Activated naive CD4-positive, alpha-beta T cell (primary cell): ENCODE measurements around the gene KCNMB1.
"Not testable (repeated sequence)": the region's sequence is repeated elsewhere in the genome, so short reads cannot be mapped to it uniquely, and the experiment has no call there.

ENCODE experiments used
- DNase-seq, 4 experiments: peaks; one replicate each; lab custom pipeline; 2025; lab: John Stamatoyannopoulos, UW

KCNMB1 gene

DNA sequence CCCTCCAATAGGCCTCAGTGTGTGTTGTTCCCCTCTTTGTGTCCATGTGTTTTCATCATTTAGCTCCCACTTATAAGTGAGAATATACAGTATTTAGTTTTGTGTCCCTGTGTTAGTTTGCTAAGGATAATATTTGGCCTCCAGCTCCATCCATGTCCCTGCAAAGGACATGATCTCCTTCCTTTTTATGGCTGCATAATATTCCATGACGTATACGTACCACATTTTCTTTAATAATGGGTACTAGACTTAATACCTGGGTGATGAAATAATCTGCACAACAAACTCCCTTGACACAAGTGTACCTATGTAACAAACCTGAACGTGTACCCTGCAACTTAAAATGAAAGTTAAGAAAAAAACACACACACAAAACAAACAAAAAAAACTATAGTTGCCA lies 12.6 kb downstream of the KCNMB1 start:
- not testable (repeated sequence) for DNase-seq

DNA sequence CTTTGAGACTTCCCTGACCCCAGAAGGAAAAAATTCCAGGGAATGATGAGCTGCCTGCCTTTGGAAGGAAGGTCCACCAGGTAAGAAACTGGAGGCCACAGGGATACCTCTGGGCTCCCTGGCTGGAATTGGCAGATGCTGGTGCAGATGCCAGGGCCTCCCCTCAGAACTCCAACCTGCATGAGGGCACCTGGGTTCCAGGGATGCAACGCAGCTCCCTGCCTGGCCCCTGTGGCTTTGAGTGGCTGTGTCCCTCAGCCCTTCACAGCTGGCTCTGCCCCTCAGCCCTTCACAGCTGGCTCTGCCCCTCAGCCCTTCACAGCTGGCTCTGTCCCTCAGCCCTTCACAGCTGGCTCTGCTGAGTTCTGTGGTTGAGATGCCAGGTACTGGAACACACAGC lies 13.9 kb downstream of the KCNMB1 start:
- no peak for DNase-seq

DNA sequence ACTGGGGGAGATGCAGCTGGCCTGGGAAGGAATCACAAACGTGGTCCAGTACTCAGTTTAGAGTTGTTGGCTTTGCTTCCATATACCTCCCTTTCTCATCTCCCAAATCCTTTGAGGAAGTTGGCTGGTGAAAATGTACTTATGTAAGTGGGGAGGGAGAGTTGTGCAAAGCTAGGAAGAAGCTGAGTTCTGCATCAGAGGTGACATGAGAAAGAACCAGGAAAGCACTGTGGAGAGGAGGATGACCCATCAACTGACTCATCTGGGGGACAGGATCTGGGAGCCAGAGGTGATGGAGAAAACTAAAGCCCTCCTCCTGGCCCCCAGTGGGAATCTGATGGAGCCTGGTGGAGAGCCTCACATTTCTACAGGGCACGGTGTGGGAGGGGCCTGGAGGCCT lies 16.2 kb downstream of the KCNMB1 start:
- no peak for DNase-seq

DNA sequence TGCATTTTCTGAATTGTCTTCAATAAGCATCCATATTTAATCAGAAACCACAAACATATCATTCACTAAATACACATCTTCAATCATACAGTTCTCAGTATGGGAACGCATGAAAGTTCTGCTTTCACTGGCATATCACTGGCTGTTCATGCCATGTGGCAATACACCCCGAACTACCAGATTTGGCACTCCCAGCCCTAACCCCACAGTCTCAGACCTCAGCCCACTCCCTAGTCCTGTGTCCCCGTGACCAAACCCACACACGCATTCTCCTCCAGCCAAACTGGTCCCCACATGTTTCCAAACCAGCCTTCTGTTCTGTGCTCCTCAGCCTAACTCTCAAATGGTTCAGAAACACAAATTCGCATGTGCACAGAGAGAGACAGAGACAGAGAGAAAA lies 20.6 kb downstream of the KCNMB1 start:
- DNase-seq = no peak

DNA sequence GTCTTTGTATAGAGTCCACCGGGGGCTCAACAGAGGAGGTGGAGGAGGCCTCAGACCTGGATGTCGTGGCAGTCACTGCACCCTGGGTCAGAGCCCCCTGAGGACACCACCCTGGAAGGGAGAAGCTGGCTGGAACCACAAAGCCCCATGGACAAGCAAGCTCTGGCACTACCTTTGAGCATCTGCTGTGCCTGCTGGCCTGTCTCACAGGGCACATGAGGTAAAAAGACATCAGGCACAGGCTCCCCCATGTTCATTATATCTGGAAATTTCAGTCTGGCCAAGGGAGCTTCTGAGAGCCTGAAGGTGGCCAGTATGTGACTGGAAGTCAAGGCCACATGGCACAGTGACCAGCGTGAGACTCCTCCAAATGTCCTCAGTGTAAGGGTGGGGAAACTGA lies 22.9 kb downstream of the KCNMB1 start:
- DNase-seq = no peak

DNA sequence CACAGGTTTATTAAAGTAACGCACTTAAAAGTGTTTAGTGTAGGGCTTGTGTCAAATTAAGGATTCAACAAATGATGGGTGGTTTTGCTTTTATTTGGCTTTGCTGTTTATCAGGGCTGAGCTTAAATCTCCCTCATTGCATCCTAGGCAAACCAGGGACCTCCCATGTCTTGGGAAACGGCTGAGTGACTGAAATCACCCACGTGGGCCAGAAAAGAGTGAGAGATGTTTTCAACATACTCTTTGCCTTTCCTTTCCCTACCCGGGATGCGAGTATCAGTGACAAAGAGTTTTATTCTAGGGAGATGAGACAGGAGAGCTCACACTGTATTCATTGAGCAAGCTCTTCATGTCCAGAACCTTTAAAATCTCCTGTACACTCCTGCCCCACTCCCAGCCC lies 23.3 kb downstream of the KCNMB1 start:
- no peak for DNase-seq

DNA sequence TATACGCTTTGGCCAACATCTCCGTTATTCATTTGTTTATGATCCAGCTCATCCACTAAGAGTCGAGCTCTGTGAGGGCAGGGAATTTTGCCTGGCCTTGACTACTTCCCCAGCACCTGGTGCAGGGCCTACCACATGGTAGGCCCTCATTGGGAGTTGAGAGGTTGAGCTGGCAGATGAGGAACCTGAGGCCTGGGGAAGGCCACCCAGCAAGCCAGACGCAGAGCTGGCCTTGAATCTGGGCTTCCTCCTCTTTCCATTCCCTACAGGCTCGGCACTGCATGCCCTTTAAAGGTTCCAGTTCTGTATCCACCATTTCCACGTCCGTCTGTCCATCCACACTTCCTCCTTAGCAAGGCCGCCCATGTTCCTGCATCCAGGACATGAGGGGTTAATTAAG lies 24.2 kb downstream of the KCNMB1 start:
- DNase-seq = no peak

GRCh38 chr5:170363671-170364070 lies 25.5 kb downstream of the KCNMB1 start:
- no peak for DNase-seq

DNA sequence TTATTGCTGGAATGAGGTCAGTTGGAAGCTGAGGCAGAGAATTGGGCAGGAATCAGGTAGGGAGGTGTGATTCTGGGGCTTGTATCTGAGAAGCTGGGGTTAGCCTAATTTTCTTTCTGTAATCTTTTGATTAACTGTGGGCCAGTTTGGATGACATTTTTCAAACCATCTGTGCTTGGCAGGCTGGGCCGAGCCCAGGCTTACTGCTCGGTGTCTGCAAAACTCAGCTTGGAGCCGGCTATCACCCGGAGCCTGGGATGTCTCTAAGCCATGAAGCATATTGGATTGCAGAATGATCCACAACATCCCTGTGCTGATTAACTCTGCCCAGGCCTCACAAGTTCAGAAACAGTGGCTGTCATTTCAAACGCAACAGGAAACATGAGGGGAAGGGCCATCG lies 26.5 kb downstream of the KCNMB1 start:
- no peak for DNase-seq

DNA sequence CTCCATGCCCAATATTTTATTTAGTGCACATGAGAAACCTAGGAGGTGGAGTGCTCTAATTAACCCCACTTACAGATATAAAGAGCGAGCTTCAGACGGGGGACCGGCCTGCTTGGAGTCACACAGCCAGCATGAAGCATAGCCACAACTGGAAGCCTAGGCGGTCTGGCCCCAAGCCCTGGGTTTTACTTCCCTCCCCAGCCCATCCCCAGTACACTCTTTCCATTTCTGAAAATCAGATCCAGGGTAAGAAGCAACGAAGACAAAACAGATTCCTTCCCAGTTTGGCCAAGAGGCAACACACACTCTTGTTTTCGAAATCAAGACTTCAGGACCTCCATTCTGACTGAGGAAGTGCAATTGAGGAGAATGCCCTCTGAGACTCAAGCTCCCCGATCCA lies 27.1 kb downstream of the KCNMB1 start:
- no peak for DNase-seq

DNA sequence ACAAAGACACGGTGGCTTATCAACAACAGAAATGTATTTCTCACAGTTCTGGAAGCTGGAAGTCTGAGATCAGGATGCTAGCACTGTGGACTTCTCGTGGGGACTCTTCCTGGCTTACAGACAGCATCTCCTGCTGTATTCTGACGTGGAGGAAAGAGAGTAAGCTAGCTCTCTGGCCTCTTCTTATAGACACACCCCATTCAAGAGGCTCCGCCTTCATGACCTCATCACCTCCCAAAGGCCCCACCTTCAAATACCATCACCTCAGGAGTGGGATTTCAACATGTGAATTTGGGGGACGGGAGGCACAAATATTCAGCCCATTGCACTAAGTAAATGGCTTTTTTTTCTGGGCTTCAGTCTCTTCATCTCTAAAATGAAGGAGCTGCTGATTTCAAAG lies 27.6 kb downstream of the KCNMB1 start:
- DNase-seq = no peak

DNA sequence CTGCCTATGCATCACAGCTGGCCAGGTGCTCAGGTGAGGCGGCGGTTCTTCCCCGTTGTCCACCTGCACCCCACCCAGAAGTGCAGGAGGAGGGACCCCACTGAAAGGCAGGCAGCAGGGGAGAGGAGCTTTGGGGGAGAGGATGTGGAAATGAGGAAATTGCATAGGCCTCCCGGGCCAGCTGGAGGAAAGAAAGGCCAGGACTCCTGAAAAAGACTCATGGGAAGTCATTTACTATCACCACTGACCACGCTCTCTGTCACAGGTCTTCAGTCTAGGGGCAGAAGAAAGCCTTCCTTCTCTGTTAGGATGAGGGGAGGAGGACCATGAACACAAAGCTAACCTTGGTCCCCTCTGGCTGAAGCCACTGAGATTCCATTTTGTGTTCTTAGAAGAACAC lies 28.1 kb downstream of the KCNMB1 start:
- no peak for DNase-seq

DNA sequence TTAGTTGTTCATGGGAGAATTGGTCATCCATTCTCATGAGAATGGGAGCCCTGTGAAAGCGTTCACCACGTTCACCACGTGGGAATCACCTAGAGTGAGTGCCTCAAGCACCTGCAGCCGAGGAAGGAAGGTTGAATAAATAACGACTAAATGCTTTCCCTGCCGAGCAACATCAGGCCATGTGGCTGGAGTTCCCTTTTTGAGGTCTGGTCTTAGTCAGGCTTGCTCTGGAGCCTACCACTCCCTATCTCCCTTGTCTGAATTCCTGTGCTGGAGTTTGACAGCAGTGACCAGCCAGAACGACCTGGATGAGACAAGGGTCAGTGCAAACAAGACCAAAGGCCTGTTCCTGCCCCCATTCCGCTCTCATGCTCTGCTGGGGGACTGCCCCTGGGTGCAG lies 28.5 kb downstream of the KCNMB1 start:
- DNase-seq = no peak

DNA sequence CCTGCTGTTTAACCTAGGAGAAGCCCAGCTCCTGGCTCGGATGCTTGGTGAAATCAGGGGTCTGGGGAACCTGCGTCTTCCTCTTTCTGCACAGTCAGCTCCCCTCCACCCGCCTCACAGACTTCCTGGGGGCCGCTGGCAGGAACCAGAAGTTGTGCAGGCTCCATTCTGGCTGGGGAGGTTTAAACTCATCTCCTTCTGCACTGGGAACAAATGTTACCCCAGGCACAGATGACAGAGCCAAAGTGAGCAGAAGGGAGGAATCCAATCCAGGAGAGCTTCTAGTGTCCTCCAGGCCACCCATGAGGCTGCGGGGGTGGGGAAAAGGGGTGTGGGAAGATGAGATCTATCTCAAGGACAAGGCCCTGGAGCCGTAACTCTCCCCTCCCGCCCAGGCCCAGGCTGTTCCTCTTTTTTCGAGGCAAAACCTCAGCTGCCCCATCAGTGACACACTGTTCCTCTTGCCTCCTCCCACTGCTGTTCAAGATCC lies 31.2 kb downstream of the KCNMB1 start:
- DNase-seq = no peak

- no peak for DNase-seq
These were observed 33.5 kb downstream of the KCNMB1 start for GRCh38 chr5:170355601-170356098.

DNA sequence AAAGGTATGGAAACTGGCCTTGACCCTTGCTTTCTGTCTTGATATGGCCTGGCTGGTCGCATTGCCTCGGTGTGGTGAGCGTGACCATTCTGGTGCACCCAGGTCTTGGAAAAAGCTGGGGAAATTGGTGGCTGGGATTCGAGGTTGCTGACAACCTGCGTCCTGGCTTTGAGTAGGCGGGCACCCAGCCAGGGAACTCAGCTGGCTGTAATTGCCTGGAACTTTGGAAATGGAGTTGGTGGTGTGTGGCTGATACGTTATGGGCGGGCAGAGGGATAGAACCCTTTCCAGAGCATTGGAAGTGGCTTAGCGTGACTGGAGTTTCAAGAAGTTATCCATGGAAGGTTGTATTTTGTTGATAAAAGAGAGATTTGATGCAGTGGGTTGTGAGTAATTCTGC lies 35.2 kb downstream of the KCNMB1 start:
- DNase-seq = no peak

DNA sequence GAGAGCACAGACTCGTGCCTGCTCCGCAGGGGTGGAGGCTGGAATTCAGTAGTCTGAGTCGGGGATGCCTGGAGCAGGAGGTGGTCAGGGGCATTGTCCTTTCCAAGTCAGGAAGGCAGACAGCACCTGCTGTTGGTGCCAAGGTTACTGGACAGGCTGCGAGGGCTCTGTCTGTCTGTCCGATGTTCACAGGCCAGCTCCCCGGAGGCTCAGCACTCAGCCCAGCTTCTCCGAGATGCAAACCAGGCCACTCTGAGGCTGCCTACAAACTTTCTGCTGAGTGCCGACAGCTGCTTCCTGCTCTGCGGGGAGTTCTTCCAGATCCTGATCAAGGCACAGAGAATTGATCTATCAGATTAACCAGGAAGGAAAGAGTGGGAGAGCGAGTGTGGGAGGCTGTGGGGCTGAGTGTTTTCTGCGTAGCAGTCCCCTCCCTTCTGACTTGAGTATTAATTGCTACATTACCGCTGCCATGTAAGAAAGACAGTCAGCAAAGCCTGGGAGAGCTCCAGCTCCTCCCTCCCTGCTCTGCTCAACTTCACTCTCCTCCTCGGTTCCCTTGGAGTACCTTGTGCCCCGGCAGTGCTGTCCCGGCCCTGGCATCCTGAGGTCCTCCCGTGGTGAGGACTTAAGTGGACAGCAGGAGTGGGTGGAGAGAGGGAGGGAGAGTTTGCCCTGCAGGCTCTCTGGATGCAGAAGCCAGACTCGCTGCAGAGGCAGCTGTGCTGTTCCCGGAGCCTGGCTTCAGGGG lies 36.0 kb downstream of the KCNMB1 start:
- no peak for DNase-seq

DNA sequence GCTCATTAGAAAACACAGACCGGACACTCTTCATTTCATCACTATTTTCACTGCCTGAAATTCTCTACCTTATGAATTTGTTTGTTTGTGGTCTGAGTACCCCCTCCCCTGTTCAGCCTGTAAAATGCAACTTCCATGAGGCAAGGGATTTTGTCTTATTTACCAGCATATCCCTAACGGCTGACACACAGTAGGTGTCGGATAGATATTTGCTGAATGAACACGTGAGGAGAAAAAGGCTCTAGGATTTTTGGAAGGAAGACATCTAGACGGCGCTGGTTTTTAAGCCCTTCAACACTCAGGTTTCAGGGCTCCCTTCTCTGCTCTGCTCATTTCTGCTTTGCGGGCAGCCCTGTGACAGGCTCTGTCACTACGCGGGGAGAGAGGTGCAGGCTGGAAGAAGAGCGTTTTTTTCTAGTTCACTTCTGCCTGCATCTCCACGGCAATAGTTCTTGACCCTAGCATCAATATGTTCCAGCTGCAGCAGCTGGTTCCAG lies 41.0 kb downstream of the KCNMB1 start:
- DNase-seq = no peak

GRCh38 chr5:170347022-170347567 lies 42.1 kb downstream of the KCNMB1 start:
- DNase-seq = no peak

DNA sequence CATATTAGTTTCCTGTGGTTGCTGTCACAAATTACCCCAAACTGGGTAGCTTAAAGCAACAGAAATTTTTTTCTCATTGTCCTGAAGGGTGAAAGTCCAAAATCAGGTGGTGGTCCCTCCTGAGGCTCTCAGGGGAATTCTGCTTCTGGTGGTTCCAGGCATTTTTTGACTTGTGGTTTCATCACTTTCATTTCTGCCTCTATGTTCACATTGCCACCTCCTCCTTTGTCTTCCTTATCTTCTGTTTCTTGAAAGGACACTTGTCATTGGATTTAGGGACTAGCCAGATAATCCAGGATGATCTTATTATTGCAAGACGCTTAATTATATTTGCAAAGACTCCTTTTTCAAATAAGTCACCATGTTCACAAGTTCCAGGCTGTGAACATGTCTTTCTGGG lies 43.2 kb downstream of the KCNMB1 start:
- DNase-seq = no peak

DNA sequence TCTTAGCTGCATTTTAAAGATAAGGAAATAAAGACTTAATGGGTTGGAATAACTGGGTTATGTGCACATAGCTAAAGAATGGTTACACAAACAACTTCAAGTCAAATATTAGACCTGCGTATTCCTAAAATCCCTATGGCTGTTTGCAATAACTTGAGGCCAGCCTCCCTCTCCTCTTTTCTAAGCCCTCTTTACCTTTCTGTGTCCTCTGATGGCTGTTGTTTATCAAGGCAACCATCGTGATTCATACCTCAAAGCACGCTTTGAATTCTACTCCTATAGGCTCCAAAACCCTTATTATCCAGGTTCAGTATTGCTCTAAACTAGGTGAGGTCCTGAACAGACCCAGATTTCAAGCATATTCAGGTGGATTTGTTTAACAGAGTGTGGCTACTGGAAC lies 46.0 kb downstream of the KCNMB1 start:
- DNase-seq = no peak

DNA sequence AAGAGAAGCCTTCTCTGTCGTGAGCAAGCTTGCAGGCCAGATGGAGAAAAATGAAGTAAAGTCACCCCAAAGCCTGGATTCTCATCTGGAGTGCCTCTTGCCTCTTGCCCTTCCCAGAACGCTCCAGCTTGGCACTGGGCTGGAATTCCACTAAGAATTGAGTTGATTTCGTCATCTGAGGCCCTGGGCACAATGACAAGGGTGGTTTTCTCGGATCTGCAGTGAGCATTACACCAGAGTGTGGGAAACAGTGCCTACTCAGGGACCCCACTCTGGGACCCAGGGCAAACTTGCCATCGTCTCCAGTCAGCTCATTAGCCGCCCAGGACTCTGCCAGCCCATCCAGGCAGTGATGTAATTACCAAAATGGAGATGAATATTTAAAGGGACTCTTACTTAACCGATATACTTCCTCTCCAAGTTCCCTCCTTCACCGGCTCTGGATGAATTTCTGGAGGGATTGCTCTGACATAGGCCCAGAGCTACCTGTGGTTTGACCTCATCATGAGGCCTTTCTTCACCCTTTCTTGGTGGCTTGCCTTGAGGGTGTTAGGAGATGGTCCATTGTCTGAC lies 46.9 kb downstream of the KCNMB1 start:
- DNase-seq = no peak

GRCh38 chr5:170341545-170341944 lies 47.6 kb downstream of the KCNMB1 start:
- DNase-seq = no peak
